ENCODE data around the gene CIDEA.
"Not testable (repeated sequence)": the region's sequence is repeated elsewhere in the genome, so short reads cannot be mapped to it uniquely, and the experiment has no call there.

DNA sequence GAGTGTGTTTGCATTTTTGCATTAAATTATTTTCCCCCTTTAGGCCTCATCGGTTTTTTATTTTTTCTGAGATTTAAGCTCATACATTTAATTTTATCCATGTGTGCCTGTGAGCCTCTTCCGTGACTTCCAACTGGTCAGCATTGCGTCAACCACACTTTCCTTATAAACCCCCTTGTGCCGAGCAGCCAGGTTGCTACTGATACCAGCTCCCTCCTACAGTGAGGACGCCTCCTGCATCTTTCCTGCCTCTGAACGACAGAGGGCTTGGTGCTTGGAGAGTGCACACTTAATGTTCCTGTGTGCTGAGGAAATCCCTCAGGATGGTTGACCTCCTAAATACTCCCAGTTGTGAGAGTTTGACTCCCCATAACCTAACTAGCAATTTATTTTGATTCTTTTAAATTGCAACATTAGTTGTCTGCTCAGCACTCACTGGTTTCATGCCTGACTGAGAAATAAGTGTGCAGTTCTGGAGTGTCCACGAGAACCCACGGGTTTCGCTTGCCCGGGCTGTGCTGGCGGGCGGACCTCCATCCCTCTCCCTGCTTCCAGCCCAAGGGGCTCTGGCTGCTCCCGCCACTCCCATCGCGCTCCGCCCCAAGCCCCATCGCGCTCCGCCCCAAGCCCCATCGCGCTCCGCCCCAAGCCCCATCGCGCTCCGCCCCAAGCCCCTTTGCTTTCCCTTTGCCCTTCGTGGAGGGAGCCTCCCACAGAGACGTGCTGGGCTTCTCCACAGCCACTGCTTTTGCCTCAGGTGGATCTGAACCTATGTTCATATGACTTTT is 26.6 kb upstream of the CIDEA start:
- not testable (repeated sequence) for TF ChIP-seq POLR2A, POLR2AphosphoS5 (IDR thresholded peaks at IDR 0.05)

Measured in gastroesophageal sphincter (tissue), 2 donors.